ENCODE data around the gene P3H2.
A peak's percentile ranks its signal among the peaks of the same experiment; 100 is the strongest.

Gene P3H2

DNA sequence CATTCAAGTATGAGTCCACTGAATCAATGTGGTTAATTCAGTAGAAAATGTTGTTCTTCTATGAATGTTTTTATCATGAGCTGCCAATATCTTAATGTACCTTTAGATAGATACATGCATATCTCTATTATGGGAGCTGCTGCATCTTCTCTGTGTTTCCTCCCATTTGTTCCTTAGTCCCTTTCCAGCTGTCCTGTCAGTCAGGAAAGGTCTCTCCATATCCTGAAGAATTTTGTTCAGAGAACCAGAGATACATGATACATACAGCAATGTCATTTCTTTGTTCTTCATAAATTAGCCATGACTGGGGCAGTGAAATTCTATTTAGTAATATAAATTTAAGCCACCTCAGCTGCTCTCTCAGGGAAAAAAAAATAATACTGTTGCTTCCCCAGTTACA is 103.7 kb downstream of the P3H2 start:
- no peak for DNase-seq (ENCODE audit: low read depth)

GRCh38 chr3:190014940-190015339 is 105.8 kb downstream of the P3H2 start:
- no peak for DNase-seq (ENCODE audit: low read depth)

DNA sequence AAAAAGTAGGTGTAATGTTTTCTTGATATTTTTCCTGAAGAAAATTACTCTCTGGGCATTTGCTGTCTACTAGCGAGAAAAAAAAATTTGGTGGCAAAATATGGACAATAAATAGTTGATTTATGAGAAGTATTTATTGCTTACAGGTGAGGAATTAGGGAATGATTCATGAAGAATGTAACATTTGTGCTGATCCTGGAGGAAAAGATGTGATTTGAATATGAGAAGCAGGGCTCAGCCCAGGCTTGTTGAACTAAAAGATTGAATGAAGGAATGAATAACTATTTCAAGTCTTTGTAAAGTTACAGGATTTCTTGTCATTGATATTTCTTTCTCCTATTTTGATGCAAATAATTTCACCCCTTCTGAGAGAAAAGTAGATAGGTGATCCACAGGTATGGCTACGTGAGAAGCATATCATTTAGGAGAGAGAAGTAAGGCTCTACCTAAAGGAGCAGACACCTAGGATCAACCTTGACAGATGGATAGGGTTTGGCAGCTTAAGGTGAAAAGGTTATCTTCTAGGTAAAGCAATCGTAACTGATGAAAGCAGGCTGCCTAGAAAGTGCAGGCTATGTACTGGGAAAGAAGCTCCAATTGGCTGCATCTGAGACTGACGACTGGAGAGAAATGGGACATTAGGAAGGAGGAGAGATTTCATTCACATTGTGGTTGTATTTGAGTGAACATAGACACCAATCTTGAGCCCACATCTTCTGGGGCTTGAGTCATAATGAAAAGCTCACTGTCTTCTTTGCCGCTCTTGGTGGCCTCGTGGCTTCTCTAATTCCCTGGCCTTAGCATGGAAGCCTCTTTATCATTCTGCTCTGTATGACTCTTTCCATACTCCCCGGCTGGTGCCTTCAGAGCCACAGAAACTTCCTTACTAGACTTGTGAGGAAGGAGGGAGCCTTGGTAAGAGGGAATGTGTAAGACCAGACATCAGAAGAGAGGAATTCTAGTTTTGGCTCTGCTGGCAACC is 106.5 kb downstream of the P3H2 start:
- DNase-seq (ENCODE audit: low read depth), result peak; percentile 32

GRCh38 chr3:190012784-190013183 is 107.9 kb downstream of the P3H2 start:
- no peak for DNase-seq (ENCODE audit: low read depth)

DNA sequence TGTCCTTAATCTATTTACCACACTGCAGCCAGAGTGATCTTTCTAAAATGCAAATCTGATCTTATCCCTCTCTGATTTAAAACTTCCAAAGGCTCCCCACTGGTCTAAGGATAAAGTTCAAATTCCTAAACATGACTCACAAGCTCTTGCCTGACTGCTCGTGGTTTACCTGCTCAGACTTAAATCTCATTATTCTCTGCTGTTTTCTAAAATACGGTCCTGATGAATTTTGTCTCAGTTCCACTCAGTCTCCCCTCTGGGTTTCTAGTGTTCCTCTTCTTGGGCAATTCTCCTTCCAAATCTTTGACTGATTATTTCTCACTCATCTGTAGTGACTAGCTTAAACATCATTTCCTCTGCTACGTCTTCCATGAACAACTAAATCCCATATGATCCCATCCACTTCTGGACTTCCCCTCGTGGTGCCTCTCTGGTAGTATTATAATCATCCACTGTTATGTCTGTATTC is 108.3 kb downstream of the P3H2 start:
- peak; percentile 70 for DNase-seq (ENCODE audit: low read depth)

DNA sequence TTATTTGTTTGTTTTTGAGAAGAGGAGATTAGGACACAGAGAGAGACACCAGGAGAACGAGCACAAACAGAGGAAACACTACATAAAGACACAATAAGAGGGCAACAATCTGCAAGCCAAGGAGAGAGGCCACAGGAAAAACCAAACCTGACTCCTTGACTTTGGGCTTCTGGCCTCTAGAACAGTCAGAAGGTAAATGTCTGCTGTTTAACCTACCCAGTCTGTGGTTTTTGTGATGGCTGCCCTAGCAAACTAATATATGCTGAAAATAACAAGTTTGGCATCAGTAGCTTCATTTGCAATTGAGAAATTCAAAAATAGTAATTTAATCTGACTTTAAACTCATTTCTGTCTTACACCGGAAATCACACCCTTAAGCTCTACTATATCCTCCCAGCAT is 110.2 kb downstream of the P3H2 start:
- no peak for DNase-seq (ENCODE audit: low read depth)

- DNase-seq (ENCODE audit: low read depth), result no peak
These were observed 111.1 kb downstream of the P3H2 start for GRCh38 chr3:190009614-190010013.

- no peak for DNase-seq (ENCODE audit: low read depth)
These were observed 112.3 kb downstream of the P3H2 start for GRCh38 chr3:190008432-190008831.

- DNase-seq (ENCODE audit: low read depth), result no peak
These were observed 115.2 kb downstream of the P3H2 start for GRCh38 chr3:190005343-190006113.

DNA sequence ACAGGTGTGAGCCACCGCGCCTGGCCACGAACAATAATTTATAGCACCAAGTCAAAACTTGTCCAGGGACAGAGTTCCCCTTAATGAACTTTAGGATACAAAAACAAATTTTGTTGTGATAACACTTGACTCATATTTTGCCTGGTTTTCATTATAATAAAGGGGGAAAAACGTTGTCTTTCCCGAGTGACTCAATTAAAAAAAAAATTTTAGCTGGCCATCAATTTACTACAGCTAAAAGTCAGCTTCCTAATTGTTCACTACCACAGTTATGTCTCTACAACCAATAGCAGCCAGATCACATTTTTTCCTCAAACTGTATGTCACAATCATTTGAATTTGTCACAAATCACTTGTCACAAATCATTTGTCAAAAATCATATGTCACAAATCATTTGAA is 116.0 kb downstream of the P3H2 start:
- peak; percentile 58 for DNase-seq (ENCODE audit: low read depth)

DNA sequence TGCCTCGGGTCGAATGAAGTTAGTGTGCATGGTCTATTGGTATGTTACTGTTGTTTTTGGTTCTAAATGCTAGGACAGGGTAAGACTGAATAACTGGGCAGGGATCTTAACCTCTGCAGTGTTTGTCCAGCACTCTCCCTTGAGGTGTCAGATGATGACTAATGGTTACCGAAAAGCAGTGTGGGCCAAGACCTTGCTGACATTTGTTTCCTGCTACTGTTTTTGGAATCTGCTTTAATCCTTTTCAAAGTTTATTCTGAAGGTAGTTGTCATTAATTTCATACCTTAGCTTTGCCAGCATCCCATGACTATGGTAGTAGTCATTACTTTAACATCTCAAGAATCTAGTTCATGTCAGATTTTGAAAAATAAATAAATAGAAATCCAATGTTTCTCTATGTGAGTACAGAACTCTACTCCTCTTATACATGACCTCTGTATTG is 117.0 kb downstream of the P3H2 start:
- DNase-seq (ENCODE audit: low read depth), result peak; percentile 87

GRCh38 chr3:190003068-190003467 is 117.6 kb downstream of the P3H2 start:
- no peak for DNase-seq (ENCODE audit: low read depth)

GRCh38 chr3:190001426-190001825 is 119.3 kb downstream of the P3H2 start:
- DNase-seq (ENCODE audit: low read depth), result no peak

DNA sequence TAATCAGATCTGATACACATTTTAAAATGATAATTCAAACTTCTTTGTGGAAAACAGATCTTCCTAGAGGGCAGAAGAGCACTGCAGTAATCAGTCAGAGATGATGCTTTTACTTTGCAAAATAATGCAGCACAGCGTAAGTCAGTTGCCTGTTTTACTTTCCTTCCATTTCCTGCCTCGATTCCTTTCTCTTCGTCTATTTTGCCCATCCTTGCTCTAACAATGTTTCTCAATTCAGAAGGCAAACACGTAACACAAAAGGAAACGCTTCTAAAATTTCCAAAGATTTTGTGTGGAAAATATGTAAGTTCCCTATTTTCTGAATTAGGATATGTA is 119.9 kb downstream of the P3H2 start:
- DNase-seq (ENCODE audit: low read depth), result no peak

DNA sequence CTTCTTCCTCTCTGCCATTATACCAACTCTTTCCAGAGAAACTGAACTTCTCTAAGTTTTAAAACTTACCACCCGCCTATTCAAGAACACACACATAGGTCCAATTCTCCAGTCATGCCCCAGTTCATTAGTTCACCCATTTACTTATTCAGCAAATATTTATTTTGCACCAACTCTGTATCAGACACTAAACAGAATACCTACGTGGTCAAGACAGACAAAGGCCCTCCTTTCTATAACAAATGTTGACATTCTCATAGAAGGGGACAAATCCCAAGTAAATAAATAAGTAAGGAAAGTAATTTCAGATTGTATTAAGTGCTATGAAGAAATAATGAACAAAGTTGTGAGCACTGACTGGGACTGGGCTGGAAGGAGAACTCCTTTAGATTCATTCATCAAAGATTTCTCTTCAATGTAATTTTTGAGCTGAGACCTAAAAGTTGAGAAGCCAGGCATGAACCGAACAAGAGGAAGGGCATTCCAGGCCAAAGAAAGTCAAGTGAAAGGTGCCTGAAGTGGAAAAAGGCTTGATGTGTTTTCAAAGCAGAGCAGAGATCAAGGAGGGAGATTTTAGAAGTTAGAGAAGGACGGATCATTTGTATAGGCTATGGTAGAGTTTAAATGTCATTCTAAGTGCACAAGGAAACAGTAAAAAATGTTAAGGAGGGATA is 120.4 kb downstream of the P3H2 start:
- DNase-seq (ENCODE audit: low read depth), result no peak

DNA sequence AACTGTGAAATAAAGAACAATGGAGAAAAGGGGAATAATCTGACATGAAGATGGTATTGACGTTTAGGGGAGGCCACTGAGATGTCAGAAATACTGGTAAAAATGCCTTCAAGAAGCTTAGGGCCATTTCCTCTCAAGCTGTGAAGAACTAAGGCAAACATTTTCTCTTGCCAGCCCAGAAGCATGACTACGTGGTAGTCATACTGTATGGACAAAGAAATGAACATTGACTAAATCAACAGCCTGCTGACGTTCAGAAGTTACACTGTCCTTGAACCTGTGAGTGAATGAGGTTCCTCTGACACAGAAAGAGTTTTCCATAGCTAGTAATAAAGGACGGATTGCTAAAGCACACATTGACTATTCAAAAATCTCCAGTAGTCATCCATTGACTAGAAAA is 121.0 kb downstream of the P3H2 start:
- DNase-seq (ENCODE audit: low read depth), result peak; percentile 39

DNA sequence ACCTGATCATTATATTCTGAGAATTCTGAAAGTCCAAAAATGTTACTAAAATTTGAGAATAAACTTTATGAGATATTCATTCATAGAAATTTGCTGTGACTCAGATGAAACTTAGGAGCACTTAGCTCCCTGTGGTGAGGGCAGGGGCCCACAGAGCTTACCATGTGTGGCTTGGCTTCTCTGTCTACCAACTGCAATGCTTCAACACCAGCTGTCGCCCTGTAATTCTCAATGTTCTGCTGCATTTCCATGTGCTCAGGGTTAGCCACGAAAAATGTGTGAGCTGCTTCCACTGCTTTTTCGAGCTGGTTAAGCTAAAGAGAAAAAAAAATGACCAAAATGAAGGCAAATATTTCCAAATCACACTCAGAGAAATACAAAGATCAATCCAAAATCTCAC is 125.6 kb downstream of the P3H2 start:
- no peak for DNase-seq (ENCODE audit: low read depth)

GRCh38 chr3:189990826-189991225 is 129.9 kb downstream of the P3H2 start:
- DNase-seq (ENCODE audit: low read depth), result no peak

DNA sequence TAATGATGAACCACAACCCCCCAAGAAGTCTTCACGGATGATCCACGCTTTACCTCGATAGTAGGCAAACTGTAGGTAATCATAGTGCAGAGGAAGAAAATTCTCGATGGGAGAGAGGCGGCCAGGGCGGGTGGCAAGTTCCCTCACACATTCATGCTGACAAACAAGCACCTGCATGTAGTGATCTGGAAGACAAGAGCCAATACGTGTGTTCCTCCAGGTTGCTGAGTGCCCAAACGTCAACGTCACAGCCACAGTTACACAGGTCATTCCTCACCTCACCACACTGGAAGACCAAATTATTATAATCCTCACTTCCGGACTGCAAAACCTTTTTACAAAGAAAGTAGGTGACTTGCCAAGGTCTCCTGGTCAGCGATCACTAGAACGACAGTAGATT is 131.8 kb downstream of the P3H2 start:
- no peak for DNase-seq (ENCODE audit: low read depth)

DNA sequence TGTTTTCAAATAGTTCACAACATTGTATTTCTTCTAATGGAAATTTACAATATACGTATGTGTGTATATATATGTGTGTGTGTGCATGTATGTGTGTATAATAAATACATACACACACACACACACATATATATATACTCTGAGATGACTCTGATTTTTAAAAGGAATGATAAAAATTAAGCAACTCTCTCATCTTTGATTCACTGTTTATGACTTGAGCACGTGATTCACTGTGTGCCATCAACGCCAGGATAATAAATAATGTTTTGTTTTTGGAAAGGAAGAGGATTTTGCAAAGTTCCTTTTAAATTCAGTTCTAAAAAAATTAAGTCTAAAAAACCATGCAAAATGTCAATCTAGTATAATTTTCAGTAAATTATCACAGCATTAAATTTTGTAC is 132.4 kb downstream of the P3H2 start:
- no peak for DNase-seq (ENCODE audit: low read depth)

DNA sequence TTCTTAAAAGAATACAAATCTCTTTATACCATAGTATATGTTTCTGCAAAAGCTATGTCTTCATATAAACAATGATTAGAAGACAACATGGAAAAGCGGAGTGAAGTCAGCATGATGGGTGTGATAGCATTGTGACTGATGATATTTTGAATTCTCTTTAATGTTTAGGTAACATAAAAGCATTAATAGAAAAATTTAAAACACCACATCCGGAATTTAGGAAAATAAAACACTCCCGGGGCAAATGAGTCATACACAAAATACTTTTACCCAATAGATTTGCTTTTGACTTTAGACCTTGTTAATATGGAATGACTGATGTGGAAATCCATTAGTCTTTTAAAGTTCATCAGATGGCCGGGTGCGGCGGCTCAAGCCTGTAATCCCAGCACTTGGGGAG is 134.7 kb downstream of the P3H2 start:
- peak; percentile 68 for DNase-seq (ENCODE audit: low read depth)

DNA sequence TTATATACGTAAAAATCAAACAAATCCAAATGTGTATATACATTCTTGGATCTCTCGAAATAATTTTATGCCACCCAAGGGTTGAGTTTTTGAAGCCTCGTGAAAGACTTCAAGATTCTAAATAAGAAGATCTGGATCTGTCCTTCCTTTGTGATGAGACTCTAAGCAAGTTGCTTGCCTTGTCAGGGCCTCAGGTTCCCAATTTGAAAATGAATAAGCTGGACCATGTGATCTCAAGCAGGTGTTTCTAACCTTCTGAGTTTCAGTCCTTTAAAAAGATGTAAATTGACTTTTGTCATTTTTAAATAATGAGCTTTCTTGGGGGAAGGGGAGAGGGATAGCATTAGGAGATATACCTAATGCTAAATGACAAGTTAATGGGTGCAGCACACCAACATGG is 137.1 kb downstream of the P3H2 start:
- no peak for DNase-seq (ENCODE audit: low read depth)

Data from EH (cell line).